Urinary bladder (tissue), 4 donors: ENCODE data around the gene CFAP99. TPM values are rescaled to one million over a fixed set of nuclear protein-coding genes. Genes with fewer than 3 reads are reported as not detected.
"Not testable (repeated sequence)": the region's sequence is repeated elsewhere in the genome, so short reads cannot be mapped to it uniquely, and the experiment has no call there.

Experiments used
- DNase-seq: peaks from one replicate; pipeline ENCODE4 v3.0.0-alpha.2; 2015; ENCODE audit errors: extremely low spot score
- H3K27ac ChIP-seq: one replicate; pipeline ENCODE4 v1.5.1; 2013; ENCODE audit warnings: low read depth, mild to moderate bottlenecking, moderate library complexity
- H3K36me3 ChIP-seq: one replicate; pipeline ENCODE4 v1.6.1; 2013; ENCODE audit warnings: mild to moderate bottlenecking, moderate library complexity; ENCODE audit not compliant: insufficient read depth
- H3K4me1 ChIP-seq: one replicate; pipeline ENCODE4 v1.6.1; 2013; ENCODE audit warnings: mild to moderate bottlenecking, moderate library complexity; ENCODE audit not compliant: insufficient read depth
- H3K4me3 ChIP-seq: one replicate; pipeline ENCODE4 v1.5.1; 2013; ENCODE audit warnings: low read depth, low read length
- WGBS: extraction: QIAGEN DNeasy Blood & Tissue Kit; methylation state at CpG from one replicate; pipeline ENCODE4 v1.1.7; 2013; 5-methylcytosine and 5-hydroxymethylcytosine counted together
- polyA plus RNA-seq: library from polyadenylated mRNA; stranded (reverse); fragments of 200-250 nt; gene quantifications from one replicate; pipeline ENCODE4 v1.2.3, GENCODE V29; 2013
- total RNA-seq: library from RNA; depleted of rRNA; stranded (reverse); fragments of >200 nt; gene quantifications from one replicate; pipeline ENCODE4 v1.2.3, GENCODE V29; 2014
- donor health status: healthy with polysubstance abuse.
- donor health status: healthy.

CFAP99 gene
- total and polyA plus RNA-seq, 2 donors = 0.06 TPM; not detected in 1

GRCh38 chr4:2461246-2461960, 42.6 kb downstream of the CFAP99 start:
- DNase-seq = no peak
- Histone ChIP-seq H3K36me3 (no peaks in the 10 kb centered on the region), H3K27ac (no peak overlapping the region), H3K4me1 (no peaks in the 10 kb centered on the region), H3K4me3 (no peak overlapping the region)
- 87% methylated on average over 15 of the region's 15 CpGs for WGBS

GRCh38 chr4:2462218-2462991, 43.6 kb downstream of the CFAP99 start:
- no peak overlapping the region for H3K27ac ChIP-seq
- no peak for DNase-seq
- peak overlapping the region; percentile 48 for H3K4me3 ChIP-seq
- H3K4me1 ChIP-seq = no peaks in the 10 kb centered on the region
- 4% methylated on average over 98 of the region's 99 CpGs for WGBS
- no peaks in the 10 kb centered on the region for H3K36me3 ChIP-seq

GRCh38 chr4:2462992-2463762, 44.4 kb downstream of the CFAP99 start:
- Histone ChIP-seq H3K36me3 (no peaks in the 10 kb centered on the region), H3K4me3 (peak overlapping the region; percentile 48), H3K4me1 (no peaks in the 10 kb centered on the region), H3K27ac (no peak overlapping the region)
- no peak for DNase-seq
- WGBS = 26% methylated on average over 35 of the region's 35 CpGs

GRCh38 chr4:2465032-2465431, 46.3 kb downstream of the CFAP99 start:
- DNase-seq = no peak
- no peak overlapping the region for H3K4me3 ChIP-seq
- no peak overlapping the region for H3K27ac ChIP-seq
- H3K4me1 ChIP-seq = no peaks in the 10 kb centered on the region
- no peaks in the 10 kb centered on the region for H3K36me3 ChIP-seq
- 87% methylated on average over 6 of the region's 6 CpGs for WGBS

- DNase-seq, H3K4me3 ChIP-seq, H3K4me1 ChIP-seq, H3K27ac ChIP-seq, H3K36me3 ChIP-seq: not testable (repeated sequence)
These were observed 46.8 kb downstream of the CFAP99 start for GRCh38 chr4:2465544-2465943.

GRCh38 chr4:2468456-2469191, 49.9 kb downstream of the CFAP99 start, which contains the start of gene RNF4:
TSS of gene RNF4 (plus strand) at chr4:2469106. CDS start at chr4:2490494, 21,388 bp downstream.
- Histone ChIP-seq H3K4me1 (no peaks in the 10 kb centered on the region), H3K27ac (peak within 1 kb of the TSS; percentile 88), H3K36me3 (no peaks in the 10 kb centered on the region), H3K4me3 (peak within 1 kb of the TSS; percentile 90)
- under 1% methylated on average over 74 of the region's 74 CpGs for WGBS
- peak; percentile 93 for DNase-seq

GRCh38 chr4:2469192-2469984, 50.6 kb downstream of the CFAP99 start:
- H3K27ac ChIP-seq = peak overlapping the region; percentile 88
- H3K4me1 ChIP-seq = no peaks in the 10 kb centered on the region
- WGBS = under 1% methylated on average over 78 of the region's 78 CpGs
- H3K4me3 ChIP-seq = peak overlapping the region; percentile 90
- no peak for DNase-seq
- H3K36me3 ChIP-seq = no peaks in the 10 kb centered on the region

GRCh38 chr4:2470791-2471190, 52.0 kb downstream of the CFAP99 start:
- H3K4me1 ChIP-seq = no peaks in the 10 kb centered on the region
- no peaks in the 10 kb centered on the region for H3K36me3 ChIP-seq
- no peak overlapping the region for H3K4me3 ChIP-seq
- DNase-seq = no peak
- no peak overlapping the region for H3K27ac ChIP-seq
- WGBS = 81% methylated on average over 7 of the region's 7 CpGs

GRCh38 chr4:2472187-2472586, 53.4 kb downstream of the CFAP99 start:
- no peak for DNase-seq
- WGBS = 98% methylated on average over 4 of the region's 4 CpGs
- H3K4me1 ChIP-seq = no peaks in the 10 kb centered on the region

GRCh38 chr4:2478229-2478628, 59.5 kb downstream of the CFAP99 start:
- no peaks in the 10 kb centered on the region for H3K36me3 ChIP-seq
- 55% methylated on average over 3 of the region's 3 CpGs for WGBS
- H3K4me3 ChIP-seq = no peak overlapping the region
- peaks cover 4% of the 10 kb centered on the region for H3K4me1 ChIP-seq
- no peak overlapping the region for H3K27ac ChIP-seq
- DNase-seq = no peak

More at GRCh38 chr4:2472187-2472586, 53.4 kb downstream of the CFAP99 start:
- H3K27ac ChIP-seq = no peak overlapping the region
- no peaks in the 10 kb centered on the region for H3K36me3 ChIP-seq
- H3K4me3 ChIP-seq = no peak overlapping the region

GRCh38 chr4:2480649-2481048, 61.9 kb downstream of the CFAP99 start:
- Histone ChIP-seq H3K27ac (no peak overlapping the region), H3K36me3 (no peaks in the 10 kb centered on the region), H3K4me1 (peaks cover 4% of the 10 kb centered on the region), H3K4me3 (no peak overlapping the region)
- WGBS = 92% methylated on average over 5 of the region's 5 CpGs
- no peak for DNase-seq

GRCh38 chr4:2482192-2482591, 63.4 kb downstream of the CFAP99 start:
- Histone ChIP-seq H3K4me3 (no peak overlapping the region), H3K36me3 (no peaks in the 10 kb centered on the region), H3K4me1 (peaks cover 4% of the 10 kb centered on the region), H3K27ac (no peak overlapping the region)
- 74% methylated on average over 4 of the region's 4 CpGs for WGBS
- DNase-seq = no peak
